Sigmoid colon (tissue), 7 donors: Measurements from ENCODE around the gene DIP2C. TPM values are rescaled to one million over a fixed set of nuclear protein-coding genes. Genes with fewer than 3 reads are reported as not detected.
A peak's percentile ranks its signal among the peaks of the same experiment; 100 is the strongest.

Source experiments
- DNase-seq: peaks from one replicate; pipeline ENCODE4 v3.0.0-alpha.2; 2019
- H3K27ac ChIP-seq, 4 donors: fragments of 200-600 bp; sonication (generic); one replicate each; pipeline ENCODE4 v1.5.1; 2016 to 2019; ENCODE audit warnings: mild to moderate bottlenecking in 1 of 4
- H3K27me3 ChIP-seq, 3 donors: fragments of 200-600 bp; sonication (generic); one replicate each; pipeline ENCODE4 v1.5.1; 2019; ENCODE audit warnings: mild to moderate bottlenecking in 1 of 3
- H3K36me3 ChIP-seq, 4 donors: fragments of 200-600 bp; sonication (generic); one replicate each; pipeline ENCODE4 v1.5.1; 2016 to 2019
- H3K4me1 ChIP-seq, 4 donors: fragments of 200-600 bp; sonication (generic); one replicate each; pipeline ENCODE4 v1.5.1; 2017 to 2019
- H3K4me3 ChIP-seq, 4 donors: fragments of 200-600 bp; sonication (generic); one replicate each; pipeline ENCODE4 v1.5.1; 2017 to 2019; ENCODE audit warnings: mild to moderate bottlenecking in 2 of 4, moderate library complexity in 1 of 4
- H3K9me3 ChIP-seq, 4 donors: fragments of 200-600 bp in 3 of 4; sonication (generic) in 3 of 4; one replicate each; pipeline versions ENCODE4 v1.5.1 to v1.6.1; 2013 to 2019
- CTCF ChIP-seq, 4 experiments: fragments of 450-650 bp in 3 of 4; fragments of 200-600 bp in 1 of 4; IDR thresholded peaks; one replicate each; pipeline ENCODE4 v1.5.1; 2016 to 2019; ENCODE audit warnings: antibody characterized with exemption in 4 of 4, mild to moderate bottlenecking in 3 of 4, moderate library complexity in 2 of 4
- EP300 ChIP-seq, 4 donors: sonication (generic); formaldehyde crosslinking; IDR thresholded peaks; one replicate each; pipeline ENCODE4 v1.6.1; 2017; ENCODE audit warnings: antibody characterized with exemption in 4 of 4
- POLR2A ChIP-seq, 2 donors: fragments of 450-650 bp; IDR thresholded peaks; one replicate each; pipeline ENCODE4 v1.6.1; 2016; ENCODE audit warnings: antibody characterized with exemption in 2 of 2, mild to moderate bottlenecking in 2 of 2, moderate library complexity in 2 of 2
- POLR2AphosphoS5 ChIP-seq, 4 donors: sonication (generic); formaldehyde crosslinking; IDR thresholded peaks; one replicate each; pipeline ENCODE4 v1.6.1; 2017; ENCODE audit warnings: antibody characterized with exemption in 4 of 4
- WGBS, 2 donors: extraction: QIAGEN DNeasy Blood & Tissue Kit; methylation state at CpG; one replicate each; pipeline ENCODE4 v1.1.7; 2013; 5-methylcytosine and 5-hydroxymethylcytosine counted together
- intact Hi-C: fragments of 100-400 bp; cut with DNase I; formaldehyde crosslinking; loops from one replicate; pipeline ENCODE4 v1.15.1; 2023
- polyA plus RNA-seq, 3 donors: library from polyadenylated mRNA; stranded (reverse); fragments of 200-250 nt; gene quantifications; one replicate each; pipeline ENCODE4 v1.2.3, GENCODE V29; 2013
- total RNA-seq, 4 donors: library from RNA; depleted of rRNA; stranded (reverse); fragments of >200 nt; gene quantifications; one replicate each; pipeline ENCODE4 v1.1.0, GENCODE V29; 2016
- donor health status: healthy with polysubstance abuse.
- donor health status: Bipolar disorder and iron deficiency.
- donor health status: healthy.

The DIP2C gene
- total and polyA plus RNA-seq, 7 donors = 1.8 to 67.9 (median 42.1) TPM

- Histone ChIP-seq H3K27me3 (no peaks in the 10 kb centered on the region), H3K4me3 (no peak overlapping the region), H3K27ac (no peak overlapping the region), H3K36me3 (peaks cover 20 to 98% (median 31%) of the 10 kb centered on the region in 4 donors), H3K9me3 (no peaks in the 10 kb centered on the region), H3K4me1 (peaks cover 0 to 10% (median 7%) of the 10 kb centered on the region in 4 donors)
- 87 to 91% methylated on average over 31 of the region's 31 CpGs for WGBS, 2 donors
- DNase-seq = peak; percentile 54
- intact Hi-C loops = no loop called here
- no peak for TF ChIP-seq CTCF (IDR thresholded peaks at IDR 0.05)
- no peak for TF ChIP-seq POLR2A (IDR thresholded peaks at IDR 0.05)
- no peak for TF ChIP-seq EP300 (IDR thresholded peaks at IDR 0.05)
- no peak for TF ChIP-seq POLR2AphosphoS5 (IDR thresholded peaks at IDR 0.05)
Measured at GRCh38 chr10:385571-386300, 303.7 kb downstream of the DIP2C start.

GRCh38 chr10:384538-385305 lies 304.7 kb downstream of the DIP2C start:
- H3K9me3 ChIP-seq = no peaks in the 10 kb centered on the region
- no peaks in the 10 kb centered on the region for H3K27me3 ChIP-seq
- H3K4me3 ChIP-seq = no peak overlapping the region
- intact Hi-C loops = loop anchor here (5.0 kb wide), 1 partner anchor 68 kb away; no protein-coding TSS in a partner anchor
- no peak overlapping the region for H3K27ac ChIP-seq
- peaks cover 12 to 92% (median 28%) of the 10 kb centered on the region in 4 donors for H3K36me3 ChIP-seq
- H3K4me1 ChIP-seq = peaks cover 0 to 18% (median 15%) of the 10 kb centered on the region in 4 donors
- DNase-seq = peak; percentile 63
- TF ChIP-seq POLR2AphosphoS5 (IDR thresholded peaks at IDR 0.05) (no peak), EP300 (IDR thresholded peaks at IDR 0.05) (no peak), POLR2A (IDR thresholded peaks at IDR 0.05) (no peak), CTCF (IDR thresholded peaks at IDR 0.05) (no peak)
- 94% methylated on average over 27 of the region's 27 CpGs for WGBS, 2 donors

DNA sequence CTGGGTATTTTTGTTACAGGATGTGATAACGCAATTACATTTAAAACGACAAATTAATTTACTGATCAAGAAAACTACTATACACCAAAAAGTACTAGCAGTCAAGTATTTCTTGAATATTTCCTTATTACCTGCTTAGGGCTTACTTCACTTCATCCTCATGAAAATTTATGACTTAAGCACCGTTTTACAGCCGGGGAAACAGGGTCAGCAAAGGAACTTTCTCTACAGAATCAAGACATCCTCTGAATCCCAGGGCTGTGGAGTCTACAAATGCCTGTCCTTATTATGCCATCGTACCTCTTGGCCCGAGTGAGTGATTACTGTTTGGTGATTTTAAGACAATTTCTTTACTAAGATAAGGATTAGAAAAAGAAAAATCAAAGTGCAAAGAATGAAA lies 305.9 kb downstream of the DIP2C start:
- Histone ChIP-seq H3K36me3 (peaks cover 4 to 86% (median 27%) of the 10 kb centered on the region in 4 donors), H3K4me3 (no peak overlapping the region), H3K9me3 (no peaks in the 10 kb centered on the region), H3K4me1 (peaks cover 0 to 22% (median 21%) of the 10 kb centered on the region in 4 donors), H3K27me3 (no peaks in the 10 kb centered on the region), H3K27ac (no peak overlapping the region)
- whole genome bisulfite sequencing, 2 donors = 20 to 67% methylated on average over 6 of the region's 6 CpGs
- TF ChIP-seq POLR2A (IDR thresholded peaks at IDR 0.05) (no peak), POLR2AphosphoS5 (IDR thresholded peaks at IDR 0.05) (no peak), EP300 (IDR thresholded peaks at IDR 0.05) (no peak), CTCF (IDR thresholded peaks at IDR 0.05) (no peak)
- no peak for DNase-seq
- intact Hi-C loops = loop anchor here (5.0 kb wide), 1 partner anchor 69 kb away; no protein-coding TSS in a partner anchor

DNA sequence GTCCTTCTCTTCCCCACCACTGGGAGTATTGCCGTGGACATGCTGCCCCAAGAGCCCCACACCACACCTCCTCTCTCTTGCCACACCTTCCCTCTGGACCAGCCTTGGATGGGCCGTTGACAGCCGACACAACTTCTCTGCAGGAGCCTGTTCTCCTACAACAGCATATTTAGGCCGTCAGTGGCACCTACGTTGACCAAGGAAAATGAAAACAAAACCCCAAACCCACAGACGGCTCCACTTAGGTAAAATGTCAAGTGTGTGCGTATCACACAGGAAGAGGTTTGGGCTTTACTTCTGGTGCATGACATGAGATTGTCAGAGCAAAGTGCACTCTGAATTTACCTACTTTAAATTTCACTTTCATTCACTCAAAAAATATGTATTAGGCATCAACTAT lies 307.7 kb downstream of the DIP2C start:
- H3K27ac ChIP-seq = peak overlapping the region in 1 of 4 donors; percentile 79
- H3K36me3 ChIP-seq = peaks cover 6 to 76% (median 26%) of the 10 kb centered on the region in 4 donors
- 79 to 86% methylated on average over 7 of the region's 7 CpGs for WGBS, 2 donors
- peaks cover 0 to 22% (median 21%) of the 10 kb centered on the region in 4 donors for H3K4me1 ChIP-seq
- peak; percentile 52 for DNase-seq
- H3K27me3 ChIP-seq = no peaks in the 10 kb centered on the region
- H3K9me3 ChIP-seq = no peaks in the 10 kb centered on the region
- intact Hi-C loops = loop anchor here (5.0 kb wide), 1 partner anchor 70 kb away; no protein-coding TSS in a partner anchor
- TF ChIP-seq POLR2AphosphoS5 (IDR thresholded peaks at IDR 0.05) (no peak), EP300 (IDR thresholded peaks at IDR 0.05) (no peak), POLR2A (IDR thresholded peaks at IDR 0.05) (no peak), CTCF (IDR thresholded peaks at IDR 0.05) (no peak)
- H3K4me3 ChIP-seq = no peak overlapping the region
